Naive thymus-derived CD4-positive, alpha-beta T cell (primary cell): ENCODE data around the gene SUSD1. TPM values are rescaled to one million over a fixed set of nuclear protein-coding genes. Genes with fewer than 3 reads are reported as not detected.
A peak's percentile ranks its signal among the peaks of the same experiment; 100 is the strongest.

Source experiments
- ATAC-seq: fragments of 150-1000 bp; cut with Tn5 transposase; 2 replicates; pipeline ENCODE4 v1.10.0; 2021; ENCODE audit warnings: mild to moderate bottlenecking, moderate library complexity
- CTCF ChIA-PET: fragments of 350-600 bp; sonication (Branson Sonifier 250); formaldehyde crosslinking; loops from one replicate; lab custom pipeline; 2021; ENCODE audit warnings: antibody characterized with exemption; lab: Charles Lee
- POLR2A ChIA-PET: fragments of 350-600 bp; sonication (Branson Sonifier 250); formaldehyde crosslinking; loops from one replicate; lab custom pipeline; 2021; ENCODE audit warnings: antibody characterized with exemption, inconsistent platforms; lab: Charles Lee
- DNase-seq, 9 donors: peaks; one replicate each; pipeline versions ENCODE4 v3.0.0 to v3.0.0-alpha.2; 2020 to 2022; ENCODE audit warnings: mixed read lengths in 1 of 9
- H3K27ac ChIP-seq: one replicate; pipeline ENCODE4 v1.7.0; 2013; ENCODE audit warnings: mild to moderate bottlenecking, low read depth, low read length, moderate library complexity
- H3K27me3 ChIP-seq, 2 donors: one replicate each; pipeline ENCODE4 v1.7.0; 2013; ENCODE audit warnings: low read length in 2 of 2, mild to moderate bottlenecking in 2 of 2, moderate library complexity in 2 of 2; ENCODE audit not compliant: control insufficient read depth in 2 of 2, insufficient read depth in 2 of 2
- H3K36me3 ChIP-seq, 3 experiments: 1 replicate in 2 of 3; 2 replicates in 1 of 3; pipeline ENCODE4 v1.7.0; 2013; ENCODE audit warnings: low read length in 3 of 3, mild to moderate bottlenecking in 3 of 3, moderate library complexity in 1 of 3; ENCODE audit not compliant: insufficient read depth in 3 of 3, control insufficient read depth in 2 of 3
- H3K4me1 ChIP-seq, 2 donors: one replicate each; pipeline ENCODE4 v1.7.0; 2013; ENCODE audit warnings: low read length in 2 of 2, mild to moderate bottlenecking in 2 of 2, moderate library complexity in 1 of 2; ENCODE audit not compliant: control insufficient read depth in 2 of 2, insufficient read depth in 2 of 2
- H3K4me3 ChIP-seq: 2 replicates; pipeline ENCODE4 v1.7.0; 2013; ENCODE audit warnings: mild to moderate bottlenecking, low read length
- H3K9me3 ChIP-seq, 3 experiments: 1 replicate in 2 of 3; 2 replicates in 1 of 3; pipeline ENCODE4 v1.7.0; 2013; ENCODE audit warnings: low read length in 3 of 3; ENCODE audit not compliant: control insufficient read depth in 2 of 3
- H3K27ac Mint-ChIP-seq, 9 donors: one replicate each; pipeline ENCODE4 v1.8.0; 2020 to 2022; ENCODE audit warnings: mixed read lengths in 9 of 9, mild to moderate bottlenecking in 8 of 9, moderate library complexity in 5 of 9, inconsistent platforms in 2 of 9
- H3K27me3 Mint-ChIP-seq, 5 donors: one replicate each; pipeline ENCODE4 v1.8.0; 2021 to 2022; ENCODE audit warnings: mixed read lengths in 5 of 5, mild to moderate bottlenecking in 1 of 5
- H3K36me3 Mint-ChIP-seq, 5 donors: one replicate each; pipeline ENCODE4 v1.8.0; 2020 to 2022; ENCODE audit warnings: mixed read lengths in 5 of 5, mild to moderate bottlenecking in 3 of 5, inconsistent platforms in 1 of 5
- H3K4me1 Mint-ChIP-seq, 7 donors: one replicate each; pipeline ENCODE4 v1.8.0; 2020 to 2022; ENCODE audit warnings: mixed read lengths in 7 of 7, mild to moderate bottlenecking in 3 of 7, inconsistent platforms in 1 of 7
- H3K4me3 Mint-ChIP-seq, 10 donors: one replicate each; pipeline ENCODE4 v1.8.0; 2020 to 2022; ENCODE audit warnings: mild to moderate bottlenecking in 10 of 10, mixed read lengths in 10 of 10, moderate library complexity in 6 of 10, inconsistent platforms in 2 of 10
- H3K9me3 Mint-ChIP-seq, 11 donors: one replicate each; pipeline ENCODE4 v1.8.0; 2020 to 2022; ENCODE audit warnings: mixed read lengths in 11 of 11, mild to moderate bottlenecking in 4 of 11, inconsistent platforms in 1 of 11, moderate library complexity in 1 of 11
- intact Hi-C, 2 donors: fragments of 100-400 bp; cut with micrococcal nuclease; formaldehyde crosslinking; loops; one replicate each; pipeline ENCODE4 v1.15.1; 2023
- polyA plus RNA-seq, 2 donors: library from polyadenylated mRNA; unstranded; fragments of 300-500 nt; fragmentation: Illumina TruSeq; gene quantifications; one replicate each; pipeline ENCODE4 v1.2.3, GENCODE V29; 2021
- total RNA-seq, 6 experiments: library from RNA in 5 of 6; stranded (reverse) in 5 of 6; gene quantifications; 1 replicate in 5 of 6; 2 replicates in 1 of 6; pipeline ENCODE4 v1.2.3 and lab custom pipeline; 2021 to 2026

The SUSD1 gene
- total and polyA plus RNA-seq, 7 experiments from 2014 or later, result 2.3 to 27.0 (median 4.6) TPM

DNA sequence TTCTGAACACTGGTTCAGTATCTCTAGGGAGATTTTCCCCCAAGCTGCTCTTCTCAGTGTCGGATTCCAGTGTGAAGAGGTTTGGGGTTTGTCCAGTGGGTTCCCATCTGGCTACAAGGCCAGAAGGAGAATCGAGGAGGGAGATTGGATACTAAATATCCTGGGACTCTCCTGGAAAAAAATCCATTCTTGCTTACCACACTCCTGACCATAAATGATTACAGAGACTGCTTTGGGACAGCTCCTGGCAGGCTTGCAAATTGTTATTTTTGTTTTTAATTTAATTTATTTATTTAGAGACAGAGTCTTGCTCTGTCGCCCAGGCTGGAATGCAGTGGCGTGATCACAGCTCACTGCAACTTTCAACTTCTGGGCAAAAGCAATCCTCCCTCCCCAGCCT, 4.7 kb upstream of the SUSD1 start:
- Histone ChIP-seq H3K4me3 (no peak overlapping the region), H3K9me3 (no peaks in the 10 kb centered on the region), H3K4me1 (peaks cover 29 to 47% of the 10 kb centered on the region in 2 donors), H3K27ac (no peak overlapping the region), H3K36me3 (no peaks in the 10 kb centered on the region), H3K27me3 (no peaks in the 10 kb centered on the region)
- intact Hi-C loops, result loop anchor here (2.0 to 10.0 kb wide), 9 partner anchors 33 to 1045 kb away; partner anchors contain the start of genes UGCG (in 2 of the 2), FKBP15 (in 1 of the 2), INIP (in 1 of the 2) and SLC31A1 (in 1 of the 2)
- DNase-seq, result no peak
- H3K4me3 Mint-ChIP-seq, result peak overlapping the region in 2 of 10 donors; percentile 35 to 51
- ChIA-PET POLR2A (interaction anchor here (0.7 kb wide), 1 partner anchor 35 kb away, joined by 4 read pairs; no protein-coding TSS in a partner anchor), CTCF (no interaction called here)
- peaks cover 0 to 15% (median 0%) of the 10 kb centered on the region in 5 donors for H3K36me3 Mint-ChIP-seq
- peaks cover 0 to 6% (median 0%) of the 10 kb centered on the region in 5 donors for H3K27me3 Mint-ChIP-seq
- ATAC-seq, result no peak
- peaks cover 0 to 10% (median 5%) of the 10 kb centered on the region in 11 donors for H3K9me3 Mint-ChIP-seq
- peaks cover 28 to 64% (median 58%) of the 10 kb centered on the region in 7 donors for H3K4me1 Mint-ChIP-seq
- peak overlapping the region in 2 of 9 donors; percentile 16 to 33 for H3K27ac Mint-ChIP-seq

DNA sequence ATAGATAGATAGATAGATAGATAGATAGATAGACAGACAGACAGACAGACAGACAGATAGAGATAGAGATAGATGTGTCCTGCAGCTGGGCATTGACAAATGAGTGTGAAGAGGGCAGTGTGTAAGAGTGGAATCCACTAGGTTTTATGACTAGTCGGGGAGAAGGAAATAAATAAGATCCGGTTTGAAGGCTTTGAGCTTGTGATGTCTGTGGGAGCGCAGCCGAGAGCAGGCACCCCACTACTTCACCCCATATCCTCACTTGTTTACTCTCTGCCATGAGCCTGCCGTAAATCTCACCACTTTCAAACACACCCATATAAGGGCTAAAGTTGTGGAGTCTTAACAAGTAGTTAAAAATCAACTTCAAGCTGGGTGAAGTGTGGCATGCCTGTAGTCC, 1.4 kb upstream of the SUSD1 start:
- peak; percentile 56 for ATAC-seq
- Mint-ChIP-seq H3K27ac (peak overlapping the region; percentile 57 to 82 (median 74)), H3K27me3 (peaks cover 0 to 3% (median 0%) of the 10 kb centered on the region in 5 donors), H3K4me3 (peak overlapping the region; percentile 17 to 83 (median 58)), H3K9me3 (peaks cover 0 to 6% (median 0%) of the 10 kb centered on the region in 11 donors), H3K36me3 (peaks cover 0 to 25% (median 0%) of the 10 kb centered on the region in 5 donors), H3K4me1 (peaks cover 51 to 87% (median 78%) of the 10 kb centered on the region in 7 donors)
- Histone ChIP-seq H3K27ac (peak overlapping the region; percentile 1), H3K4me3 (no peak overlapping the region), H3K36me3 (no peaks in the 10 kb centered on the region), H3K9me3 (no peaks in the 10 kb centered on the region), H3K27me3 (no peaks in the 10 kb centered on the region), H3K4me1 (peaks cover 49 to 72% of the 10 kb centered on the region in 2 donors)
- ChIA-PET POLR2A (interaction anchor here (0.6 to 1.6 kb wide), 6 partner anchors 7 to 280 kb away, joined by 3 to 5 read pairs (median 4); partner anchors contain the start of gene HSDL2), CTCF (no interaction called here)
- peak in 7 of 9 donors; percentile 34 to 59 (median 45) for DNase-seq
- intact Hi-C loops, result loop anchor here (1.0 to 10.0 kb wide), 7 partner anchors 46 to 1048 kb away; partner anchors contain the start of genes UGCG (in 2 of the 2), FKBP15 (in 1 of the 2), PTBP3 (in 1 of the 2) and SLC31A1 (in 1 of the 2)

GRCh38 chr9:112175796-112176315, 759 bp upstream of the SUSD1 start:
- Mint-ChIP-seq H3K4me3 (peak overlapping the region; percentile 39 to 83 (median 73)), H3K36me3 (peaks cover 0 to 30% (median 0%) of the 10 kb centered on the region in 5 donors), H3K27me3 (peaks cover 0 to 3% (median 0%) of the 10 kb centered on the region in 5 donors), H3K27ac (peak overlapping the region; percentile 57 to 81 (median 73)), H3K4me1 (peaks cover 49 to 85% (median 75%) of the 10 kb centered on the region in 7 donors), H3K9me3 (peaks cover 0 to 6% (median 0%) of the 10 kb centered on the region in 11 donors)
- intact Hi-C loops, result loop anchor here (1.0 to 10.0 kb wide), 8 partner anchors 43 to 1049 kb away; partner anchors contain the start of genes UGCG (in 2 of the 2), FKBP15 (in 1 of the 2), PTBP3 (in 1 of the 2) and SLC31A1 (in 1 of the 2)
- no peaks in the 10 kb centered on the region for H3K9me3 ChIP-seq
- POLR2A ChIA-PET, result interaction anchor here (0.5 to 2.2 kb wide), 7 partner anchors 8 to 280 kb away, joined by 3 to 8 read pairs (median 4); partner anchors contain the start of genes HSDL2 and PTBP3
- H3K4me1 ChIP-seq, result peaks cover 43 to 69% of the 10 kb centered on the region in 2 donors
- H3K27me3 ChIP-seq, result no peaks in the 10 kb centered on the region
- CTCF ChIA-PET, result no interaction called here
- no peak overlapping the region for H3K27ac ChIP-seq
- no peaks in the 10 kb centered on the region for H3K36me3 ChIP-seq
- ATAC-seq (no peak), DNase-seq (peak in 1 of 9 donors; percentile 11)
- H3K4me3 ChIP-seq, result no peak overlapping the region

- peaks cover 0 to 36% (median 0%) of the 10 kb centered on the region in 5 donors for H3K36me3 Mint-ChIP-seq
- H3K27me3 Mint-ChIP-seq, result peaks cover 0 to 3% (median 0%) of the 10 kb centered on the region in 5 donors
- CTCF ChIA-PET, result no interaction called here
- Histone ChIP-seq H3K4me3 (peak overlapping the region; percentile 67), H3K27ac (peak overlapping the region; percentile 9), H3K27me3 (no peaks in the 10 kb centered on the region), H3K36me3 (no peaks in the 10 kb centered on the region), H3K4me1 (peaks cover 33 to 54% of the 10 kb centered on the region in 2 donors), H3K9me3 (no peaks in the 10 kb centered on the region)
- peaks cover 0 to 6% (median 0%) of the 10 kb centered on the region in 11 donors for H3K9me3 Mint-ChIP-seq
- intact Hi-C loops, result loop anchor here (1.0 to 10.0 kb wide), 8 partner anchors 77 to 1050 kb away; partner anchors contain the start of genes ECPAS (in 1 of the 2), FKBP15 (in 1 of the 2), PTBP3 (in 1 of the 2) and SLC31A1 (in 1 of the 2)
- DNase-seq (peak; percentile 42 to 80 (median 63)), ATAC-seq (peak; percentile 87)
- peaks cover 49 to 81% (median 73%) of the 10 kb centered on the region in 7 donors for H3K4me1 Mint-ChIP-seq
- POLR2A ChIA-PET, result interaction anchor here (0.5 to 2.2 kb wide), 2 partner anchors 10 to 159 kb away, joined by 3 to 8 read pairs; partner anchors contain the start of gene PTBP3
- H3K4me3 Mint-ChIP-seq, result peak overlapping the region; percentile 83 to 94 (median 90)
- peak overlapping the region; percentile 65 to 95 (median 87) for H3K27ac Mint-ChIP-seq
Measured at GRCh38 chr9:112174222-112174964, 704 bp downstream of the SUSD1 start.

DNA sequence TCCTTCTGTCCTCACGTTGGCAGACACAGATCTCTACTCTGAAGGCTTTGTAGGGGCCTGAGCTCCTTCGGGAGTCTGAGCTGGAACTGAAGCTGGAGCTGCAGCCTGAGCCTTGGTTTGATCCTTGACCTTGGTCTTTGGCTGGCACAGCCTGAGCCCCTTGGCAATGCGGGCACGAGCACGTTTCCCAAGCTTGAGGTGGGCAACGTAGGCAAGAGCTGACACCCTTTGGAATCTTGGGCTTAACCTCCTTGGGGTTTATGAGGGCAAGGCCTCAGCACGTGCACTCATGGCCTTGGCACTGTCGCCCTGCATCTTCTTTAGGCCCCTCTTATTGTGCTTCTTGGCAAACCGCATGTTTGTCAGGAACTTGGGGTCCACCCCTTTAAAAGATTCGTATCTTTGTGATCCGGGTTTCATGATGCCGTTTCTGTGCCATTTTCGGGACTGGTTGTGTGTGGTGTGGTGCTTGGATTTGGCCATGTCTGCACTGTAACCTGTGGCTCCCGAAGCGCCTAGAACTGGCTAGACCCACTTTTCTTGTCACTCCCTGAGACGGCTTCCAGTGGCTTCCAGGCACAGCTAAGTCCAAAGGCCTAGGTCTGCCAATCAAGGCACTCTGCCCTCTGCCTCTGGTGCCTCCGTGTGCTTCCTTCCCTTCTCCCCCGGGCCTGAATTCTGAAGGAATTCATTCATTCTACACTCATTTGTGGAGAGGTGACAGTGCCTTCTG, 1.4 kb downstream of the SUSD1 start:
- peaks cover 55 to 85% (median 77%) of the 10 kb centered on the region in 7 donors for H3K4me1 Mint-ChIP-seq
- no peak for DNase-seq
- H3K27ac ChIP-seq, result no peak overlapping the region
- no peaks in the 10 kb centered on the region for H3K27me3 ChIP-seq
- peaks cover 33 to 51% of the 10 kb centered on the region in 2 donors for H3K4me1 ChIP-seq
- peak overlapping the region; percentile 67 for H3K4me3 ChIP-seq
- H3K27me3 Mint-ChIP-seq, result peaks cover 0 to 3% (median 0%) of the 10 kb centered on the region in 5 donors
- no peaks in the 10 kb centered on the region for H3K36me3 ChIP-seq
- POLR2A ChIA-PET, result interaction anchor here (0.5 to 2.2 kb wide), 2 partner anchors 11 to 159 kb away, joined by 3 to 8 read pairs; partner anchors contain the start of gene PTBP3
- H3K4me3 Mint-ChIP-seq, result peak overlapping the region; percentile 83 to 94 (median 90)
- peak overlapping the region; percentile 65 to 95 (median 87) for H3K27ac Mint-ChIP-seq
- CTCF ChIA-PET, result no interaction called here
- intact Hi-C loops, result loop anchor here (1.0 to 10.0 kb wide), 8 partner anchors 76 to 1051 kb away; partner anchors contain the start of genes ECPAS (in 1 of the 2), FKBP15 (in 1 of the 2), PTBP3 (in 1 of the 2) and SLC31A1 (in 1 of the 2)
- H3K9me3 Mint-ChIP-seq, result peaks cover 0 to 6% (median 0%) of the 10 kb centered on the region in 11 donors
- ATAC-seq, result no peak
- H3K9me3 ChIP-seq, result no peaks in the 10 kb centered on the region
- H3K36me3 Mint-ChIP-seq, result peaks cover 0 to 40% (median under 1%) of the 10 kb centered on the region in 5 donors
